ENCODE data around the gene HSPA1L.
"Not testable (repeated sequence)": the region's sequence is repeated elsewhere in the genome, so short reads cannot be mapped to it uniquely, and the experiment has no call there.

Gene HSPA1L

GRCh38 chr6:31827286-31828079 is 12.4 kb upstream of the HSPA1L start, which contains the start of gene HSPA1B:
Gene HSPA1B (plus strand): TSS chr6:31827738. CDS start chr6:31827951, 213 bp downstream.
- Mint-ChIP-seq H3K4me1 (ENCODE audit: low read depth) (peaks cover 54% of the 10 kb centered on the region), H3K27ac (peak within 1 kb of the TSS; percentile 97), H3K4me3 (peak within 1 kb of the TSS; percentile 93), H3K27me3 (no peaks in the 10 kb centered on the region), H3K36me3 (ENCODE audit: low read depth) (peaks cover 27% of the 10 kb centered on the region), H3K9me3 (no peaks in the 10 kb centered on the region)
- peak; percentile 91 for DNase-seq

- DNase-seq, result no peak
Observed at GRCh38 chr6:31826793-31827285, 11.8 kb upstream of the HSPA1L start.

GRCh38 chr6:31825553-31825952 is 10.5 kb upstream of the HSPA1L start:
- no peaks in the 10 kb centered on the region for H3K27me3 Mint-ChIP-seq
- H3K9me3 Mint-ChIP-seq, result no peaks in the 10 kb centered on the region
- H3K36me3 Mint-ChIP-seq (ENCODE audit: low read depth), result peaks cover 17% of the 10 kb centered on the region
- DNase-seq, result no peak
- peak overlapping the region; percentile 97 for H3K27ac Mint-ChIP-seq
- peaks cover 57% of the 10 kb centered on the region for H3K4me1 Mint-ChIP-seq (ENCODE audit: low read depth)
- H3K4me3 Mint-ChIP-seq, result no peak overlapping the region

More at GRCh38 chr6:31826793-31827285, 11.8 kb upstream of the HSPA1L start:
- Mint-ChIP-seq H3K36me3 (ENCODE audit: low read depth) (peaks cover 26% of the 10 kb centered on the region), H3K4me1 (ENCODE audit: low read depth) (peaks cover 58% of the 10 kb centered on the region), H3K9me3 (no peaks in the 10 kb centered on the region), H3K4me3 (peak overlapping the region; percentile 93), H3K27me3 (no peaks in the 10 kb centered on the region), H3K27ac (peak overlapping the region; percentile 97)

- H3K4me1 Mint-ChIP-seq (ENCODE audit: low read depth), result peaks cover 66% of the 10 kb centered on the region
- not testable (repeated sequence) for H3K36me3 Mint-ChIP-seq (ENCODE audit: low read depth); H3K27me3 Mint-ChIP-seq; H3K9me3 Mint-ChIP-seq; DNase-seq
- peak overlapping the region; percentile 47 for H3K27ac Mint-ChIP-seq
- H3K4me3 Mint-ChIP-seq, result peak overlapping the region; percentile 8
Observed at GRCh38 chr6:31823592-31824196, 8.6 kb upstream of the HSPA1L start.

- peak; percentile 77 for DNase-seq
- peak overlapping the region; percentile 97 for H3K27ac Mint-ChIP-seq
- H3K36me3 Mint-ChIP-seq (ENCODE audit: low read depth), result peaks cover 16% of the 10 kb centered on the region
- H3K4me3 Mint-ChIP-seq, result peak overlapping the region; percentile 86
- no peaks in the 10 kb centered on the region for H3K27me3 Mint-ChIP-seq
- no peaks in the 10 kb centered on the region for H3K9me3 Mint-ChIP-seq
- peaks cover 76% of the 10 kb centered on the region for H3K4me1 Mint-ChIP-seq (ENCODE audit: low read depth)
Observed at GRCh38 chr6:31822036-31822821, 7.1 kb upstream of the HSPA1L start.

- Mint-ChIP-seq H3K27ac (peak overlapping the region; percentile 97), H3K4me3 (peak overlapping the region; percentile 86), H3K27me3 (no peaks in the 10 kb centered on the region), H3K4me1 (ENCODE audit: low read depth) (peaks cover 68% of the 10 kb centered on the region), H3K36me3 (ENCODE audit: low read depth) (peaks cover 14% of the 10 kb centered on the region), H3K9me3 (no peaks in the 10 kb centered on the region)
- peak; percentile 84 for DNase-seq
Observed at GRCh38 chr6:31821301-31822035, 6.4 kb upstream of the HSPA1L start.

- not testable (repeated sequence) for DNase-seq, H3K27me3 Mint-ChIP-seq, H3K9me3 Mint-ChIP-seq
- peaks cover 61% of the 10 kb centered on the region for H3K4me1 Mint-ChIP-seq (ENCODE audit: low read depth)
- H3K27ac Mint-ChIP-seq, result peak overlapping the region; percentile 97
- peak overlapping the region; percentile 86 for H3K4me3 Mint-ChIP-seq
- peaks cover 14% of the 10 kb centered on the region for H3K36me3 Mint-ChIP-seq (ENCODE audit: low read depth)
Observed at GRCh38 chr6:31820399-31820798, 5.3 kb upstream of the HSPA1L start.

GRCh38 chr6:31819871-31820299 is 4.8 kb upstream of the HSPA1L start:
- peaks cover 62% of the 10 kb centered on the region for H3K4me1 Mint-ChIP-seq (ENCODE audit: low read depth)
- DNase-seq, result no peak

GRCh38 chr6:31817929-31818511 is 2.9 kb upstream of the HSPA1L start:
- H3K27me3 Mint-ChIP-seq, DNase-seq, H3K9me3 Mint-ChIP-seq: not testable (repeated sequence)
- Mint-ChIP-seq H3K4me1 (ENCODE audit: low read depth) (peaks cover 68% of the 10 kb centered on the region), H3K27ac (peak overlapping the region; percentile 89), H3K4me3 (peak overlapping the region; percentile 84), H3K36me3 (ENCODE audit: low read depth) (peaks cover 14% of the 10 kb centered on the region)

More at GRCh38 chr6:31819871-31820299, 4.8 kb upstream of the HSPA1L start:
- no peaks in the 10 kb centered on the region for H3K27me3 Mint-ChIP-seq
- peak overlapping the region; percentile 44 for H3K4me3 Mint-ChIP-seq
- H3K36me3 Mint-ChIP-seq (ENCODE audit: low read depth), result peaks cover 14% of the 10 kb centered on the region
- H3K9me3 Mint-ChIP-seq, result no peaks in the 10 kb centered on the region
- peak overlapping the region; percentile 67 for H3K27ac Mint-ChIP-seq

GRCh38 chr6:31817133-31817928 is 2.2 kb upstream of the HSPA1L start:
- H3K4me3 Mint-ChIP-seq, result peak overlapping the region; percentile 84
- peak overlapping the region; percentile 89 for H3K27ac Mint-ChIP-seq
- H3K4me1 Mint-ChIP-seq (ENCODE audit: low read depth), result peaks cover 68% of the 10 kb centered on the region
- not testable (repeated sequence) for H3K9me3 Mint-ChIP-seq, H3K27me3 Mint-ChIP-seq
- peaks cover 14% of the 10 kb centered on the region for H3K36me3 Mint-ChIP-seq (ENCODE audit: low read depth)
- DNase-seq, result peak; percentile 60

- Mint-ChIP-seq H3K4me1 (ENCODE audit: low read depth) (peaks cover 61% of the 10 kb centered on the region), H3K27me3 (no peaks in the 10 kb centered on the region), H3K27ac (peak overlapping the region; percentile 95), H3K4me3 (peak overlapping the region; percentile 83), H3K36me3 (ENCODE audit: low read depth) (peaks cover 23% of the 10 kb centered on the region), H3K9me3 (no peaks in the 10 kb centered on the region)
- peak; percentile 70 for DNase-seq
Observed at GRCh38 chr6:31814677-31815024, 432 bp downstream of the HSPA1L start.

GRCh38 chr6:31813465-31813849 is 1.6 kb downstream of the HSPA1L start:
- H3K9me3 Mint-ChIP-seq, result no peaks in the 10 kb centered on the region
- H3K36me3 Mint-ChIP-seq (ENCODE audit: low read depth), result peaks cover 19% of the 10 kb centered on the region
- DNase-seq, result no peak
- peaks cover 55% of the 10 kb centered on the region for H3K4me1 Mint-ChIP-seq (ENCODE audit: low read depth)
- no peaks in the 10 kb centered on the region for H3K27me3 Mint-ChIP-seq
- peak overlapping the region; percentile 98 for H3K27ac Mint-ChIP-seq
- peak overlapping the region; percentile 69 for H3K4me3 Mint-ChIP-seq

- Mint-ChIP-seq H3K4me1 (ENCODE audit: low read depth) (peaks cover 45% of the 10 kb centered on the region), H3K27ac (peak overlapping the region; percentile 98), H3K36me3 (ENCODE audit: low read depth) (peaks cover 12% of the 10 kb centered on the region), H3K27me3 (no peaks in the 10 kb centered on the region), H3K9me3 (no peaks in the 10 kb centered on the region), H3K4me3 (peak overlapping the region; percentile 69)
- no peak for DNase-seq
Observed at GRCh38 chr6:31811645-31812044, 3.4 kb downstream of the HSPA1L start.

Measured in activated T-cell treated with anti-CD3 and anti-CD28 coated beads, Interleukin-2, amount 50 U/mL, for 24 hours (primary cell).